ENCODE results near the gene SERPINB11. TPM values are rescaled to one million over a fixed set of nuclear protein-coding genes. Genes with fewer than 3 reads are reported as not detected.
"Not testable (repeated sequence)": the region's sequence is repeated elsewhere in the genome, so short reads cannot be mapped to it uniquely, and the experiment has no call there.

The SERPINB11 gene
- total RNA-seq, 1 donor from 2014 or later, result not detected

- DNase-seq (ENCODE audit: low read depth in 2 of 2), result no peak
Measured at GRCh38 chr18:63725682-63726480, 23.1 kb downstream of the SERPINB11 start.

DNA sequence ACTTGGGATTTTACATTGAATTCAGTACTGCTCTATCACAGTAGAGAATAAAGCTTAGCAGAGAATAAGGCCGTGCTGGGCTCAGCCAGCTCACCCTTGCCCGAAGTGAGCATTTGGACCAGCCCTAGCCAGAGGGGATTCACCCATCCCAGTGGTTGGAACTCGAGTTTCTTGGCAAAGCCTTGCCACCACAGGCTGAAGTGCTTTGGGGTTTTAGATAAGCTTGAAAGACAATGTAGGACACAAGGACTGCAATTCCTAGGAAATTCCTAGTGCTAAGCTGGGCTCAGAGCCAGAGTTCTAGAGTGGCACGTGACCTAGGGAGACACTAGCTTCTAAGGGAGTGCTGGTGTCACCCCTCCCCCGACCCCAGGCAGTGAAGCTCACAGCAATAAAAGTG, 28.0 kb downstream of the SERPINB11 start:
- no peak for DNase-seq (ENCODE audit: low read depth in 2 of 2)

- no peak for DNase-seq (ENCODE audit: low read depth in 2 of 2)
Measured at GRCh38 chr18:63731215-63731614, 28.5 kb downstream of the SERPINB11 start.

DNA sequence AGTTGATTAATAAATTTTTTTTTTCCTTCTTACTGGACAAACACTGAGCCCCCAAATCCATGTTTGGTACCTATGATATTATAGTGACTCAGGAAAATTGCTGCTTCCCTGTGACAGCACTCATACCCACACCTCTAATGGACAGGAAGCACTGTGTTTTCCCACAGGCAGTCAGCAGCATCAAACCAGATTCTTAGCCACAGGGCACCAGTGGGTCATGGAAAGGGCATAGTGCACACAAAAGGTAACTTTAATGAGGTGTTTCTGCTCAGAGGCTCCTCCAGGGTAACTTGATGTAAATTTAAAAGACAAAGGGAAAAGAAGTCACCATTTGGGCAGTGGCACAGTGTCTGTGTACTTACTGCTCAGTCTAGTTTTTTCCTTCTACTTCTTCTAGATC, 34.1 kb downstream of the SERPINB11 start:
- no peak for DNase-seq (ENCODE audit: low read depth in 2 of 2)

DNA sequence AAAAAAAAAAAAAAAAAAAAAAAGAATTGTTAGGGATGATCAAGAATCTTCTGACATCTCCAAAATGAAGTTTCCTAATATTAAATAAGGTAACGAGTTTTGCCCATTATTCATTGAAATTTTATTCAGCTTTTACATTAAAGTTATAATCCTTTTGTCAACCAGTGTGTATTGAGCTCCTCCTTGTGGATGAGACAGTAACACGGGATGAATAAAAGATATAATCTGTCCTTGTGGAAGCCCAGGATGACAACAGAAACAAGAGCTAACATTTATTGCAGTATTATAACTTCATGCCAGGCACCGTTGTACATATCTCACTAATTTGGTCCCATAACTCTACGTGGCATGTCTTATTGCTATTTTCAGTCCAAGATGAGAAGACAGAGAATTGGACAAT, 39.0 kb downstream of the SERPINB11 start:
- peak in 1 of 2 donors; percentile 8 for DNase-seq (ENCODE audit: low read depth in 2 of 2)

DNA sequence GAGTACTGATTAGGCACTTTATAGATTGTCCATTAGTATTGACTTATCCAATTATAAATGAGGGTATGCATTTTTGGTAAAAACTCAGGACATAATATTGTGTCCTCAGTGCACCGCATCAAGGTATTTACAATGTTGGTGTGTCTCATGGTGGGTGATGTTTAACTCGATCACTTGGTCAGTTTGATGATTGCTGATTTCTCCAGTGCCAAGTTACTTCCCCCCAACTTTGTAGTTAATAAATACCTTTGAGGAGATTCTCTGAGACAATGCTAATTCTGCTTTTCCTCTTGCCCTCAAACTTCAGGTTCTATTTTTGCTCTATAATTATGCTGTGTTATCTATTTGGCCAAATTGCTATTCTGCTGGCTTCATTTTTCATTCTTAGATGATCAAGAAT, 44.2 kb downstream of the SERPINB11 start:
- no peak for DNase-seq (ENCODE audit: low read depth in 2 of 2)

DNA sequence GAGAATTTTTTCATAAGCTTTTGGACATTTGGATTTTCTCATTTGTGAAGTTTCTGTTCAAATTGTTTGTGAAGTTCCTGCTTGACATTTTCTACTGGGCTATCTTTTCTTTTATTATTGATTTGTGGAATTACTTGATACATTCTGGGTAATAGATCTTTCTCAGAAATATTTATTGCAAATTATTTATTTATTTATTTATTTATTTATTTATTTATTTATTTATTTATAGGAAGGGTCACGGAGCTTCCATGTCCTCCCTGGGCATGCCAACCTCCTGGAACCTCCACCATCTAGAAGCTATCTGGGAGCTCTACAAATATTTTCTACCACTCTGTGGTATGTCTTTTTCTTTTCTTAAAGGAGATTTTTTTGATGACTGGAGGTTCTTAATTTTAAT, 46.7 kb downstream of the SERPINB11 start:
- no peak for DNase-seq (ENCODE audit: low read depth in 2 of 2)

GRCh38 chr18:63752636-63753035, 49.9 kb downstream of the SERPINB11 start:
- no peak for DNase-seq (ENCODE audit: low read depth in 2 of 2)

- DNase-seq (ENCODE audit: low read depth in 2 of 2), result no peak
Measured at GRCh38 chr18:63753676-63754075, 50.9 kb downstream of the SERPINB11 start.

DNA sequence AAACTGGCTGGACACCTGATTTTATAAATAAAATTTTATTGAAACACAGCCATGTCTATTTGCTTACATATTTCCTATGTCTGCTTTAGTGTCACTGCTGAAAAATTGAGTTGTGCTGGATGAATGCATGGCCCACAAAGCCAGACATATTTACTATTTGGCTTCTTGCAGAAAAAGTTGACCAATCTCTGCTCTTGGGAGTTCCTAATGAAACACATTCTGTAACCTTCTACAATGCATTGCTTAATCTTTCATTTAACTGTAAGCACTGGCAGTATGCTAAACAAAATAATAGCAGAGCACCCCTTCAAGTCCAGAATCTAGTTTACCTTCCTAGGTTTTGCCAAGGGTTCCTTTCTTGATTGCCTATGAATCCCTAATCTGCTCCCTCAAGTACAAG, 54.8 kb downstream of the SERPINB11 start:
- no peak for DNase-seq (ENCODE audit: low read depth in 2 of 2)

GRCh38 chr18:63758615-63759240, 56.0 kb downstream of the SERPINB11 start:
- DNase-seq (ENCODE audit: low read depth in 2 of 2), result no peak

GRCh38 chr18:63759786-63760185, 57.0 kb downstream of the SERPINB11 start:
- DNase-seq (ENCODE audit: low read depth in 2 of 2), result not testable (repeated sequence)

DNA sequence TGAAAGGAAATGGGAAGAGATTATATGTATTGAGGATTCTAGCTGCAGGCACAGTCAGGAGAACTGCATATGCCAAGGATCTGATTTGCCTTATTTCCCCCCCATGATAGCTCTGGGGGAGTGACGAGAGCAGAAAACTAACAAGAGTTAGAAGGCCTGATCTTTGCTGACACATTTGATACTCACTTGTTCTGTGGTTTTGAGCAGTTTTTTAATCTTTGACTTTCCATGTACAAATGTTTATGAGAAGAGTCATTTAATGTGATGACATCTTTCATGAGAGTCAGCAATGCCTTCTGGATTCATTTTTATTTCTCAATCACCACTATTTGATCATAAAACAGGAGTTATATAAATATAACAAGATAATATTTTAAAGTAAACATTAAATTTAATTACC, 59.8 kb downstream of the SERPINB11 start:
- no peak for DNase-seq (ENCODE audit: low read depth in 2 of 2)

GRCh38 chr18:63763831-63764600, 61.3 kb downstream of the SERPINB11 start:
- no peak for DNase-seq (ENCODE audit: low read depth in 2 of 2)

DNA sequence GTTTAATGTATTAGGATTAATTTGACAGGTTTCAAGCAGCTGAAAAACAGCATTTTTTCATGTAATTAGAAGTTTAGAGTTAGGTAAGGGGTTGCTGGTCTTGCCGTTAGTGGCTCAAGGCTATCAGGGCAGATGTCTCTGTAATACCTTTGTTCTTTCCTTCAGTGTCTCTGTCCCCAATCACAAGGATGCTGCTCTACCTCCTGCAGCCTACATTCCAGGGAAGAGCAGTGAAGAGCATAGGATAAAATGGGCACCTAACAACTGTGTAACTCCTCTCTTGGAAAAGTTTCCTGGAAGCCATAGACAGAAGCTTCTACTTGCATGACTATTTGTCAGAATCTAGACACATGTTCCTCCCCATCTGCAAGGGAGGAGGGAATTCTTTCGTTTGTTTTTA, 63.1 kb downstream of the SERPINB11 start:
- no peak for DNase-seq (ENCODE audit: low read depth in 2 of 2)

Other genes starting within 250 kb of the SERPINB11 start
- gene SERPINB5, start 226.0 kb upstream of the SERPINB11 start, total RNA-seq, result 0.22 TPM in 1 of 2 replicates, not detected in the other
- not detected in 2 replicates for gene SERPINB12, start 160.6 kb upstream of the SERPINB11 start, total RNA-seq
- gene SERPINB13, start 115.6 kb upstream of the SERPINB11 start, total RNA-seq, result not detected in 2 replicates
- not detected in 2 replicates for gene SERPINB4, start 58.7 kb upstream of the SERPINB11 start, total RNA-seq
- gene SERPINB3, start 41.1 kb upstream of the SERPINB11 start, total RNA-seq, result not detected in 2 replicates
- 0.22 TPM in 1 of 2 replicates, not detected in the other for gene SERPINB7, start 72.5 kb downstream of the SERPINB11 start, total RNA-seq
- 0.20 and 0.22 TPM in 2 replicates for gene SERPINB2, start 184.7 kb downstream of the SERPINB11 start, total RNA-seq
- gene SERPINB10, start 205.0 kb downstream of the SERPINB11 start, total RNA-seq, result not detected in 2 replicates
- gene HMSD, start 246.3 kb downstream of the SERPINB11 start, total RNA-seq, result not detected in 2 replicates

Measured in lung microvascular endothelial cell (primary cell).